OCI-LY7 (cell line): ENCODE results near the gene DLG5. TPM values are rescaled to one million over a fixed set of nuclear protein-coding genes. Genes with fewer than 3 reads are reported as not detected.

Experiments used
- BruUV-seq: library from RNA; stranded (reverse); fragments of 400-500 nt; replicated peaks from 2 replicates; lab custom pipeline; 2021; lab: Mats Ljungman, UMichigan
- CTCF ChIA-PET: fragments of 300-600 bp; sonication (Branson Sonifier 250); formaldehyde crosslinking; loops from one replicate; lab custom pipeline; 2022; ENCODE audit warnings: antibody characterized with exemption; ENCODE audit not compliant: unreplicated experiment; lab: Charles Lee
- POLR2A ChIA-PET: fragments of 300-600 bp; sonication (Branson Sonifier 250); formaldehyde crosslinking; loops from one replicate; lab custom pipeline; 2022; ENCODE audit warnings: antibody characterized with exemption; lab: Charles Lee
- DNase-seq: peaks from one replicate; pipeline ENCODE4 v3.0.0-alpha.2; 2015; ENCODE audit warnings: low spot score
- H2AFZ ChIP-seq: fragments of 200-600 bp; sonication (generic), shearing (Covaris generic); 2 replicates; pipeline ENCODE4 v1.6.1; 2014; ENCODE audit warnings: mild to moderate bottlenecking, antibody characterized with exemption, low read length, moderate library complexity
- H3K27ac ChIP-seq: fragments of 200-600 bp; sonication (generic); 2 replicates; pipeline ENCODE4 v1.5.1; 2014; ENCODE audit warnings: mixed run types, low read depth, mild to moderate bottlenecking, moderate library complexity, low read length, inconsistent platforms; ENCODE audit not compliant: poor library complexity, severe bottlenecking
- H3K36me3 ChIP-seq: fragments of 200-600 bp; sonication (generic); 2 replicates; pipeline ENCODE4 v1.6.1; 2014; ENCODE audit warnings: mild to moderate bottlenecking, antibody characterized with exemption, low read length, moderate library complexity, mixed read lengths; ENCODE audit not compliant: insufficient read depth
- H3K4me1 ChIP-seq: fragments of 200-600 bp; sonication (generic); 2 replicates; pipeline ENCODE4 v1.5.1; 2014; ENCODE audit warnings: mild to moderate bottlenecking, low read length; ENCODE audit not compliant: insufficient read depth, poor library complexity, severe bottlenecking
- H3K4me2 ChIP-seq: fragments of 200-600 bp; sonication (generic); 2 replicates; pipeline ENCODE4 v1.6.1; 2014; ENCODE audit warnings: mild to moderate bottlenecking, low read length
- H3K4me3 ChIP-seq: fragments of 200-600 bp; sonication (generic); 2 replicates; pipeline ENCODE4 v1.5.1; 2014; ENCODE audit warnings: mild to moderate bottlenecking, low read depth, low read length; ENCODE audit not compliant: poor library complexity, severe bottlenecking
- H3K79me2 ChIP-seq: fragments of 200-600 bp; sonication (generic); 2 replicates; pipeline ENCODE4 v1.6.1; 2016; ENCODE audit warnings: low read depth, mild to moderate bottlenecking, low read length, moderate library complexity, mixed read lengths; ENCODE audit not compliant: insufficient read depth
- H3K9me2 ChIP-seq: fragments of 200-600 bp; sonication (generic); 2 replicates; pipeline ENCODE4 v1.6.1; 2016; ENCODE audit warnings: mild to moderate bottlenecking, low read length, mixed read lengths; ENCODE audit not compliant: insufficient read depth
- H3K9me3 ChIP-seq: fragments of 200-600 bp; sonication (generic); 2 replicates; pipeline ENCODE4 v1.6.1; 2014; ENCODE audit warnings: mild to moderate bottlenecking, mixed run types, low read length, mixed read lengths
- H4K20me1 ChIP-seq: fragments of 200-600 bp; sonication (generic); 2 replicates; pipeline ENCODE4 v1.6.1; 2014; ENCODE audit warnings: mild to moderate bottlenecking, antibody characterized with exemption, low read length, moderate library complexity, mixed read lengths; ENCODE audit not compliant: insufficient read depth
- CTCF ChIP-seq: fragments of 200-600 bp; sonication (generic); conservative IDR thresholded peaks from 2 replicates; pipeline ENCODE4 v1.5.1; 2014; ENCODE audit warnings: mild to moderate bottlenecking, antibody characterized with exemption, low read length, moderate library complexity, mixed read lengths
- EZH2phosphoT487 ChIP-seq: fragments of 200-600 bp; sonication (generic); IDR thresholded peaks from 2 replicates; pipeline ENCODE4 v1.6.1; 2018; ENCODE audit warnings: low read depth, borderline replicate concordance, mild to moderate bottlenecking, mixed run types, antibody characterized with exemption, low read length, moderate library complexity, mixed read lengths
- intact Hi-C: fragments of 100-400 bp; cut with micrococcal nuclease; formaldehyde crosslinking; loops from one replicate; pipeline ENCODE4 v1.10.0; 2022; ENCODE audit not compliant: unreplicated experiment
- total RNA-seq, 2 experiments: library from RNA; depleted of rRNA in 1 of 2; stranded (reverse); fragments of >200 nt in 1 of 2; shearing (Covaris generic) in 1 of 2; gene quantifications; 2 replicates each; pipeline ENCODE4 v1.2.3, GENCODE V29; 2014 to 2022

Gene DLG5
- total RNA-seq, 2 experiments from 2014 or later = 0.27 TPM; not detected in 1

- Histone ChIP-seq H3K4me3 (no peak overlapping the region), H4K20me1 (no peaks in the 10 kb centered on the region), H3K4me2 (no peak overlapping the region), H3K79me2 (no peaks in the 10 kb centered on the region), H3K4me1 (no peaks in the 10 kb centered on the region), H2AFZ (no peak overlapping the region), H3K9me3 (no peaks in the 10 kb centered on the region), H3K27ac (no peak overlapping the region), H3K36me3 (no peaks in the 10 kb centered on the region), H3K9me2 (no peaks in the 10 kb centered on the region)
- intact Hi-C loops = no loop called here
- TF ChIP-seq EZH2phosphoT487 = no peak
- no peak for TF ChIP-seq CTCF
- no TSS peak for BruUV-seq
- POLR2A ChIA-PET = no interaction called here
- CTCF ChIA-PET = no interaction called here
- no peak for DNase-seq
These were observed 59.3 kb downstream of the DLG5 start for GRCh38 chr10:77867124-77867719.

GRCh38 chr10:77866598-77866997, 60.0 kb downstream of the DLG5 start:
- TF ChIP-seq CTCF (no peak), EZH2phosphoT487 (no peak)
- no peak overlapping the region for H3K4me3 ChIP-seq
- no peak overlapping the region for H3K27ac ChIP-seq
- no peaks in the 10 kb centered on the region for H3K9me3 ChIP-seq
- no peaks in the 10 kb centered on the region for H3K36me3 ChIP-seq
- no peak overlapping the region for H3K4me2 ChIP-seq
- no peaks in the 10 kb centered on the region for H3K9me2 ChIP-seq
- ChIA-PET CTCF (no interaction called here), POLR2A (no interaction called here)
- no peak for DNase-seq
- H2AFZ ChIP-seq = no peak overlapping the region
- BruUV-seq = no TSS peak
- H3K79me2 ChIP-seq = no peaks in the 10 kb centered on the region
- intact Hi-C loops = no loop called here
- H3K4me1 ChIP-seq = no peaks in the 10 kb centered on the region
- H4K20me1 ChIP-seq = no peaks in the 10 kb centered on the region

GRCh38 chr10:77865580-77866324, 60.8 kb downstream of the DLG5 start:
- TF ChIP-seq EZH2phosphoT487 (no peak), CTCF (no peak)
- no TSS peak for BruUV-seq

More at GRCh38 chr10:77865580-77866324, 60.8 kb downstream of the DLG5 start:
- POLR2A ChIA-PET = no interaction called here
- H3K4me1 ChIP-seq = no peaks in the 10 kb centered on the region
- H3K9me2 ChIP-seq = no peaks in the 10 kb centered on the region
- intact Hi-C loops = no loop called here
- no peaks in the 10 kb centered on the region for H3K9me3 ChIP-seq
- H2AFZ ChIP-seq = no peak overlapping the region
- no peak overlapping the region for H3K4me2 ChIP-seq
- H3K79me2 ChIP-seq = no peaks in the 10 kb centered on the region
- CTCF ChIA-PET = no interaction called here
- H3K27ac ChIP-seq = no peak overlapping the region
- no peaks in the 10 kb centered on the region for H3K36me3 ChIP-seq
- no peak overlapping the region for H3K4me3 ChIP-seq
- no peaks in the 10 kb centered on the region for H4K20me1 ChIP-seq
- peak; percentile 44 for DNase-seq
